ENCODE results near the gene PBXIP1. TPM values are rescaled to one million over a fixed set of nuclear protein-coding genes. Genes with fewer than 3 reads are reported as not detected.

The PBXIP1 gene
- total RNA-seq, 1 experiment from 2014 or later = 26.5 TPM

- no peak for TF ChIP-seq GTF2I (CRISPR knock-in tag; conservative IDR thresholded peaks at IDR 0.05)
- TF ChIP-seq USF2 (CRISPR knock-in tag; IDR thresholded peaks at IDR 0.05) = peak; percentile 91
- TF ChIP-seq TP53 (CRISPR knock-in tag; IDR thresholded peaks at IDR 0.05) = no peak
- TF ChIP-seq, protein P1, sequence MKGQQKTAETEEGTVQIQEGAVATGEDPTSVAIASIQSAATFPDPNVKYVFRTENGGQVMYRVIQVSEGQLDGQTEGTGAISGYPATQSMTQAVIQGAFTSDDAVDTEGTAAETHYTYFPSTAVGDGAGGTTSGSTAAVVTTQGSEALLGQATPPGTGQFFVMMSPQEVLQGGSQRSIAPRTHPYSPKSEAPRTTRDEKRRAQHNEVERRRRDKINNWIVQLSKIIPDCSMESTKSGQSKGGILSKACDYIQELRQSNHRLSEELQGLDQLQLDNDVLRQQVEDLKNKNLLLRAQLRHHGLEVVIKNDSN (CRISPR knock-in tag; IDR thresholded peaks at IDR 0.05) = peak; percentile 86
Measured at GRCh38 chr1:154955718-154956543, at the start of gene PBXIP1 (continued).

GRCh38 chr1:155005076-155006011, 49.4 kb upstream of the PBXIP1 start:
- H3K36me3 Mint-ChIP-seq = no peaks in the 10 kb centered on the region
- DNase-seq (ENCODE audit: low spot score) = no peak
- TF ChIP-seq CREM (CRISPR knock-in tag; IDR thresholded peaks at IDR 0.05) = no peak
- TF ChIP-seq GRHL2 (CRISPR knock-in tag; IDR thresholded peaks at IDR 0.05; ENCODE audit: insufficient replicate concordance, severe bottlenecking) = no peak
- no peak for TF ChIP-seq OVOL2 (CRISPR knock-in tag; IDR thresholded peaks at IDR 0.05; ENCODE audit: borderline replicate concordance)
- no peak for TF ChIP-seq HMGXB4 (CRISPR knock-in tag; IDR thresholded peaks at IDR 0.05)
- TF ChIP-seq, protein P2, sequence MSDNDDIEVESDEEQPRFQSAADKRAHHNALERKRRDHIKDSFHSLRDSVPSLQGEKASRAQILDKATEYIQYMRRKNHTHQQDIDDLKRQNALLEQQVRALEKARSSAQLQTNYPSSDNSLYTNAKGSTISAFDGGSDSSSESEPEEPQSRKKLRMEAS (CRISPR knock-in tag; IDR thresholded peaks at IDR 0.05) = no peak
- TF ChIP-seq ETV6 (CRISPR knock-in tag; IDR thresholded peaks at IDR 0.05) = no peak
- TF ChIP-seq, protein P3, sequence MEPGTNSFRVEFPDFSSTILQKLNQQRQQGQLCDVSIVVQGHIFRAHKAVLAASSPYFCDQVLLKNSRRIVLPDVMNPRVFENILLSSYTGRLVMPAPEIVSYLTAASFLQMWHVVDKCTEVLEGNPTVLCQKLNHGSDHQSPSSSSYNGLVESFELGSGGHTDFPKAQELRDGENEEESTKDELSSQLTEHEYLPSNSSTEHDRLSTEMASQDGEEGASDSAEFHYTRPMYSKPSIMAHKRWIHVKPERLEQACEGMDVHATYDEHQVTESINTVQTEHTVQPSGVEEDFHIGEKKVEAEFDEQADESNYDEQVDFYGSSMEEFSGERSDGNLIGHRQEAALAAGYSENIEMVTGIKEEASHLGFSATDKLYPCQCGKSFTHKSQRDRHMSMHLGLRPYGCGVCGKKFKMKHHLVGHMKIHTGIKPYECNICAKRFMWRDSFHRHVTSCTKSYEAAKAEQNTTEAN (CRISPR knock-in tag; IDR thresholded peaks at IDR 0.05) = no peak
- TF ChIP-seq GTF2I (CRISPR knock-in tag; conservative IDR thresholded peaks at IDR 0.05) = no peak
- no peak for TF ChIP-seq HMGA2 (CRISPR knock-in tag; IDR thresholded peaks at IDR 0.05)
- no peak for TF ChIP-seq E2F5 (CRISPR knock-in tag; IDR thresholded peaks at IDR 0.05)
- no peak for TF ChIP-seq CTCF (IDR thresholded peaks at IDR 0.05)
- no peak for TF ChIP-seq ZSCAN18 (CRISPR knock-in tag; IDR thresholded peaks at IDR 0.05)
- TF ChIP-seq FOXK1 (CRISPR knock-in tag; IDR thresholded peaks at IDR 0.05) = no peak
- no peak for TF ChIP-seq AR (CRISPR knock-in tag; IDR thresholded peaks at IDR 0.05)
- ChIA-PET CTCF (interaction anchor here (0.8 to 4.3 kb wide), 9 partner anchors 12 to 86 kb away, joined by 3 to 58 read pairs (median 10); partner anchors contain the start of genes ADAM15, LENEP and SHC1), POLR2A (interaction anchor here (4.3 kb wide), 1 partner anchor 11 kb away, joined by 28 read pairs; no protein-coding TSS in a partner anchor)
- peaks cover 42% of the 10 kb centered on the region for H3K4me1 Mint-ChIP-seq
- H3K27ac Mint-ChIP-seq = no peak overlapping the region
- no peak for ATAC-seq
- H3K9me3 Mint-ChIP-seq = no peaks in the 10 kb centered on the region
- H3K27me3 Mint-ChIP-seq (ENCODE audit: low read depth) = no peaks in the 10 kb centered on the region
- H3K4me3 Mint-ChIP-seq = no peak overlapping the region

All from WTC11 (cell line).